ENCODE data around the gene RIC8A. TPM values are rescaled to one million over a fixed set of nuclear protein-coding genes. Genes with fewer than 3 reads are reported as not detected.

RIC8A gene
- total RNA-seq, 1 donor from 2014 or later: 106 TPM

GRCh38 chr11:204587-205109 is 2.9 kb upstream of the RIC8A start:
- no peak for FAIRE-seq

DNA sequence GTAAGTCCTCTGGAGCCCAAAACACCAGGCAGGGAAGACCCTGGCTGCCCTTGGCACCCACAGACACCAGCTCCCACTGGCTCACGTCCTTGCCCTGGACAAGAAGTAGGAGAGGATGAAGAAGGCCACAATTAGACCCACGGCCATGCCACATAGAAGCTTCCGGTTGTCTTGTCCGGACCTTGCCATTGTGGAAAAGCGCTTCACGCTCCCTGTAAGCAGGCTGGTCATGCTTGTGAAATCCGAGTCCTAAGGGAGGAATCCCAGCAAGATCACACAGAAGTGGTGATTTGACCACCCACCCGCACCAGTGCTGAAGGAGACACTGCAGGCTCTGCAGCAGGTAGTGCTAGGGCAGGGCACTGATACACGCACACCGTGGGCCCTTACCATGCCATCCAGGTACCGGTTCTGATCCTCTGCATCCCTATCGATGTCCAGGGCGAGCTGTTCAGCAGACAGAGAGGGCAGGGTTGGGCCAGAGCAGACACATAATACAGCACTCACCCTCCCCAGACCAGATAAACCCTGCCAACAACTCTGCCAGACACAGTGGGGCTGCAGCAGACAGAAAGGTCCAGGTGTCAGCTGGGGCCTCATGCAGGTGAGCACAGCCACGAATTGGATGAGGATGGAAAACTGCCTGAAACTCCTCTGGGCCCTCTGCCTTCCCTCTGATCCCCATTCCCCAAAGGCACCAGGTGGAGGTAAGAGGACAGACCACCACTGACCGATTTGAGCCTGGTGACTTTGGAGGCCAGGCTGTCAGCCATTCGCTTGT is 2.1 kb upstream of the RIC8A start:
- FAIRE-seq: no peak
- DNase-seq (ENCODE audit: low read depth): no peak
- H3K36me3 ChIP-seq (ENCODE audit: control insufficient read depth, insufficient read depth, low read length): peaks cover 30% of the 10 kb centered on the region

More at GRCh38 chr11:204587-205109, 2.9 kb upstream of the RIC8A start:
- H3K27me3 ChIP-seq (ENCODE audit: control insufficient read depth, insufficient read depth, low read length): no peaks in the 10 kb centered on the region
- no peak overlapping the region for H3K4me3 ChIP-seq (ENCODE audit: low read depth, low read length)
- DNase-seq (ENCODE audit: low read depth): no peak
- H3K36me3 ChIP-seq (ENCODE audit: control insufficient read depth, insufficient read depth, low read length): peaks cover 26% of the 10 kb centered on the region
- no peak for TF ChIP-seq CTCF (IDR thresholded peaks at IDR 0.05; ENCODE audit: insufficient read depth, low read length, severe bottlenecking)

GRCh38 chr11:206002-206384 is 1.5 kb upstream of the RIC8A start:
- Histone ChIP-seq H3K27me3 (ENCODE audit: control insufficient read depth, insufficient read depth, low read length) (no peaks in the 10 kb centered on the region), H3K36me3 (ENCODE audit: control insufficient read depth, insufficient read depth, low read length) (peaks cover 36% of the 10 kb centered on the region), H3K4me3 (ENCODE audit: low read depth, low read length) (peak overlapping the region; percentile 91)
- DNase-seq (ENCODE audit: low read depth) (no peak), FAIRE-seq (no peak)
- TF ChIP-seq CTCF (IDR thresholded peaks at IDR 0.05; ENCODE audit: insufficient read depth, low read length, severe bottlenecking): no peak

More for the DNA sequence above, 2.1 kb upstream of the RIC8A start:
- no peak for TF ChIP-seq CTCF (IDR thresholded peaks at IDR 0.05; ENCODE audit: insufficient read depth, low read length, severe bottlenecking)
- no peak overlapping the region for H3K4me3 ChIP-seq (ENCODE audit: low read depth, low read length)
- no peaks in the 10 kb centered on the region for H3K27me3 ChIP-seq (ENCODE audit: control insufficient read depth, insufficient read depth, low read length)

DNA sequence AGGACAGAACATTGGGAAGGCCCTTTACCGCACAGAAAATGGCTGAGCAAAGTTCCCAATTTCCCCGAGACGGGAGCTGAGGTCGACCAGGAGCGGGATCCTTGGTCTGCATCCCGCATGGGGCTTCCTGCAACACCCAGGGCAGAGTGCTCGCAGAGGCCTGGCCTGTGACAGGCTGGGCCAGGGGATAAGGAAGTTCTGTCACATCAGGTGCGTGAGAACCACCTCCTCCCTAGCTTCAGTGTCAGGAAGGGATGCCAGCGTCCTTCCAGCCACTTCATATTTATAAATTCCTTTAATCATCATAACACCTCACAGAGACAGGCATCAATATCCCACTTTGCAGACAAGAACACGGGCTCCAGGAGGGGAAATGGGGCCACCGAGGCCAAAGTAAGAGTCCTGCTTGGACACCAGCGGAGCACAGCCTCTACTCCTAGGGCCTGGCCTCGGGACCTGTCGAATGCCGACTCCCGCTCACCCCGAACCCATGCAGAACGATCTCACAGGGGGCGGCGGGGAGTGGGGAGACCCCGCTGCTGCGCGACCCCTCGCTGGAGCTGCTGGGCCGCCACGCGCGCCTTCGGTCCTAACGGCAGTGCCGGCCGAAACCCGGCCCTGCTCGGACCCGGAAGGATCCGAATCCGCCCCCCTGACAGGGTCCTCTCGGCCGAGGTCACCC is 841 bp upstream of the RIC8A start:
- FAIRE-seq: no peak
- TF ChIP-seq CTCF (IDR thresholded peaks at IDR 0.05; ENCODE audit: insufficient read depth, low read length, severe bottlenecking): no peak
- Histone ChIP-seq H3K27me3 (ENCODE audit: control insufficient read depth, insufficient read depth, low read length) (no peaks in the 10 kb centered on the region), H3K36me3 (ENCODE audit: control insufficient read depth, insufficient read depth, low read length) (peaks cover 41% of the 10 kb centered on the region), H3K4me3 (ENCODE audit: low read depth, low read length) (peak overlapping the region; percentile 91)
- no peak for DNase-seq (ENCODE audit: low read depth)

GRCh38 chr11:207863-208180 is 314 bp downstream of the RIC8A start:
- Histone ChIP-seq H3K4me3 (ENCODE audit: low read depth, low read length) (peak overlapping the region; percentile 91), H3K27me3 (ENCODE audit: control insufficient read depth, insufficient read depth, low read length) (no peaks in the 10 kb centered on the region), H3K36me3 (ENCODE audit: control insufficient read depth, insufficient read depth, low read length) (peaks cover 48% of the 10 kb centered on the region)
- no peak for TF ChIP-seq CTCF (IDR thresholded peaks at IDR 0.05; ENCODE audit: insufficient read depth, low read length, severe bottlenecking)
- DNase-seq (ENCODE audit: low read depth) (peak; percentile 45), FAIRE-seq (no peak)
